Panc1 (cell line): ENCODE data around the gene PTGFR. TPM values are rescaled to one million over a fixed set of nuclear protein-coding genes. Genes with fewer than 3 reads are reported as not detected.

ENCODE experiments used
- ATAC-seq: fragments of 200-7000 bp; cut with Tn5 transposase; 2 replicates; pipeline ENCODE4 v1.9.1; 2020; ENCODE audit warnings: mild to moderate bottlenecking, moderate library complexity
- BruUV-seq: library from RNA; stranded (reverse); fragments of 400-500 nt; replicated peaks from 2 replicates; lab custom pipeline; 2021; lab: Mats Ljungman, UMichigan
- CTCF ChIA-PET: fragments of 300-600 bp; sonication (Branson Sonifier 250); formaldehyde crosslinking; loops from one replicate; lab custom pipeline; 2022; ENCODE audit warnings: antibody characterized with exemption; lab: Charles Lee
- POLR2A ChIA-PET: fragments of 300-600 bp; sonication (Branson Sonifier 250); formaldehyde crosslinking; loops from one replicate; lab custom pipeline; 2022; ENCODE audit warnings: antibody characterized with exemption; lab: Charles Lee
- DNase-seq: peaks from one replicate; pipeline ENCODE4 v3.0.0-alpha.2; 2010; ENCODE audit warnings: low read depth, low spot score
- H3K27ac ChIP-seq: 2 replicates; pipeline ENCODE4 v1.5.1; 2011; ENCODE audit warnings: mild to moderate bottlenecking, low read length, inconsistent platforms
- H3K27me3 ChIP-seq: fragments of 200-500 bp; sonication (Bioruptor generic); 2 replicates; pipeline ENCODE4 v1.6.0; 2014; ENCODE audit warnings: low read length, inconsistent platforms; ENCODE audit not compliant: control insufficient read depth, insufficient read depth
- H3K36me3 ChIP-seq: fragments of 200-500 bp; sonication (Bioruptor generic); 2 replicates; pipeline ENCODE4 v1.5.1; 2014; ENCODE audit warnings: inconsistent platforms, mild to moderate bottlenecking, low read length, moderate library complexity; ENCODE audit not compliant: control insufficient read depth, insufficient read depth
- H3K4me1 ChIP-seq: 2 replicates; pipeline ENCODE4 v1.5.1; 2011; ENCODE audit warnings: inconsistent platforms, mild to moderate bottlenecking, low read length, moderate library complexity; ENCODE audit not compliant: control insufficient read depth, insufficient read depth
- H3K4me3 ChIP-seq, 2 experiments: 2 replicates each; pipeline ENCODE4 v1.5.1; 2011 to 2012; ENCODE audit warnings: low read depth in 2 of 2, low read length in 2 of 2, mild to moderate bottlenecking in 2 of 2, inconsistent platforms in 1 of 2, moderate library complexity in 1 of 2
- H3K9me3 ChIP-seq: fragments of 200-500 bp; sonication (Bioruptor generic); 2 replicates; pipeline ENCODE4 v1.5.1; 2014; ENCODE audit warnings: low read depth, mild to moderate bottlenecking, inconsistent platforms, low read length, moderate library complexity; ENCODE audit not compliant: control insufficient read depth, insufficient read depth
- POLR2AphosphoS5 ChIP-seq: IDR thresholded peaks from 2 replicates; pipeline ENCODE4 v1.6.1; 2012; ENCODE audit warnings: mild to moderate bottlenecking, low read depth, low read length, moderate library complexity
- REST ChIP-seq, 2 experiments: IDR thresholded peaks; 2 replicates each; pipeline ENCODE4 v1.6.1; 2011 to 2012; ENCODE audit warnings: low read depth in 2 of 2, control low read depth in 1 of 2, low read length in 1 of 2, mild to moderate bottlenecking in 1 of 2, moderate library complexity in 1 of 2; ENCODE audit not compliant: insufficient read depth in 1 of 2
- SIN3A ChIP-seq: IDR thresholded peaks from 2 replicates; pipeline ENCODE4 v1.6.1; 2012; ENCODE audit warnings: low read depth, mild to moderate bottlenecking, low read length, moderate library complexity, borderline replicate concordance; ENCODE audit not compliant: insufficient read depth
- TCF7L2 ChIP-seq: IDR thresholded peaks from 2 replicates; pipeline ENCODE4 v1.6.1; 2011; ENCODE audit warnings: mild to moderate bottlenecking, low read depth, low read length, inconsistent platforms
- in situ Hi-C: cut with HindIII; loops from 2 replicates; pipeline ENCODE4 v1.10.0; 2016; ENCODE audit warnings: low sequenced_read_pairs, low pct_unique_long_range_greater_than_20kb
- intact Hi-C: fragments of 100-400 bp; cut with micrococcal nuclease; formaldehyde crosslinking; loops from one replicate; pipeline ENCODE4 v1.10.0; 2022; ENCODE audit not compliant: unreplicated experiment
- total RNA-seq: library from RNA; stranded (reverse); gene quantifications from one replicate; pipeline ENCODE4 v1.2.1, GENCODE V29; 2021; ENCODE audit not compliant: unreplicated experiment
- TF ChIP-seq, protein P1 (sequence below): fragments of 450-650 bp; IDR thresholded peaks from 2 replicates; pipeline ENCODE4 v1.5.1; 2017; ENCODE audit warnings: mild to moderate bottlenecking

The PTGFR gene
- total RNA-seq, 1 experiment from 2014 or later = not detected

DNA sequence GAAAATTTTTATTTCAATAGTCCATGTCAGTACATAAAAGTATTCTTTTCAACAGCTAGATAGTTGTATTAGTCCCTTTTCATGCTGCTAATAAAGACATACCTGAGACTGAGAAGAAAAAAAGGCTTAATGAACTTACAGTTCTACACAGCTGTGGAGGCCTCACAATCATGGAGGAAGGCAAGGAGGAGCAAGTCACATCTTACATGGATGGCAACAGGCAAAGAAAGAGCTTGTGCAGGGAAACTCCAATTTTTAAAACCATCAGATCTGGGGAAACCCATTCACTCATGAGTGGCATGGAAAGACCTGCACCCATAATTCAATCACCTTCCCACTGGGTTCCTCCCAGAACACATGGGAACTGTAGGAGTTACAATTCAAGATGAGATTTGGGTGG is 50.7 kb downstream of the PTGFR start:
- BruUV-seq = no TSS peak
- no peak for DNase-seq
- H3K4me3 ChIP-seq = no peak overlapping the region
- ATAC-seq = no peak
- H3K4me1 ChIP-seq = no peaks in the 10 kb centered on the region
- H3K36me3 ChIP-seq = no peaks in the 10 kb centered on the region; the same call in 1 of the 2 replicates
- CTCF ChIA-PET = no interaction called here
- intact Hi-C loops = no loop called here
- no peaks in the 10 kb centered on the region for H3K27me3 ChIP-seq
- H3K9me3 ChIP-seq = peaks cover 5% of the 10 kb centered on the region; the same call in 1 of the 2 replicates
- TF ChIP-seq, protein P1, sequence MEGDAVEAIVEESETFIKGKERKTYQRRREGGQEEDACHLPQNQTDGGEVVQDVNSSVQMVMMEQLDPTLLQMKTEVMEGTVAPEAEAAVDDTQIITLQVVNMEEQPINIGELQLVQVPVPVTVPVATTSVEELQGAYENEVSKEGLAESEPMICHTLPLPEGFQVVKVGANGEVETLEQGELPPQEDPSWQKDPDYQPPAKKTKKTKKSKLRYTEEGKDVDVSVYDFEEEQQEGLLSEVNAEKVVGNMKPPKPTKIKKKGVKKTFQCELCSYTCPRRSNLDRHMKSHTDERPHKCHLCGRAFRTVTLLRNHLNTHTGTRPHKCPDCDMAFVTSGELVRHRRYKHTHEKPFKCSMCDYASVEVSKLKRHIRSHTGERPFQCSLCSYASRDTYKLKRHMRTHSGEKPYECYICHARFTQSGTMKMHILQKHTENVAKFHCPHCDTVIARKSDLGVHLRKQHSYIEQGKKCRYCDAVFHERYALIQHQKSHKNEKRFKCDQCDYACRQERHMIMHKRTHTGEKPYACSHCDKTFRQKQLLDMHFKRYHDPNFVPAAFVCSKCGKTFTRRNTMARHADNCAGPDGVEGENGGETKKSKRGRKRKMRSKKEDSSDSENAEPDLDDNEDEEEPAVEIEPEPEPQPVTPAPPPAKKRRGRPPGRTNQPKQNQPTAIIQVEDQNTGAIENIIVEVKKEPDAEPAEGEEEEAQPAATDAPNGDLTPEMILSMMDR = no peak
- TF ChIP-seq TCF7L2 (no peak), REST (IDR thresholded peaks at IDR 0.05; ENCODE audit: insufficient read depth in 1 of 2, low read depth in 2 of 2, low read length in 1 of 2) (no peak), SIN3A (no peak), POLR2AphosphoS5 (no peak)
- in situ Hi-C loops = no loop called here
- no peak overlapping the region for H3K27ac ChIP-seq
- POLR2A ChIA-PET = no interaction called here

GRCh38 chr1:78543941-78544643 is 53.3 kb downstream of the PTGFR start:
- in situ Hi-C loops = no loop called here
- ATAC-seq (no peak), DNase-seq (no peak)
- Histone ChIP-seq H3K4me3 (no peak overlapping the region), H3K27ac (no peak overlapping the region), H3K27me3 (no peaks in the 10 kb centered on the region), H3K9me3 (peaks cover 10% of the 10 kb centered on the region), H3K36me3 (no peaks in the 10 kb centered on the region; the same call in 1 of the 2 replicates), H3K4me1 (no peaks in the 10 kb centered on the region)
- intact Hi-C loops = no loop called here
- TF ChIP-seq, protein P1 = no peak
- no peak for TF ChIP-seq POLR2AphosphoS5
- TF ChIP-seq TCF7L2 = no peak
- TF ChIP-seq SIN3A = no peak
- TF ChIP-seq REST (IDR thresholded peaks at IDR 0.05; ENCODE audit: insufficient read depth in 1 of 2, low read depth in 2 of 2, low read length in 1 of 2) = no peak
- ChIA-PET POLR2A (no interaction called here), CTCF (no interaction called here)
- no TSS peak for BruUV-seq
